Mesodermal cell (in vitro differentiated cells): ENCODE results near the gene ADAM12.

ENCODE experiments used
- H3K27ac ChIP-seq: 2 replicates; pipeline ENCODE4 v1.7.0; 2013; ENCODE audit warnings: mild to moderate bottlenecking, low read depth, low read length, moderate library complexity; ENCODE audit not compliant: severe bottlenecking
- H3K36me3 ChIP-seq: 2 replicates; pipeline ENCODE4 v1.7.1; 2013; ENCODE audit warnings: mild to moderate bottlenecking, low read length, moderate library complexity; ENCODE audit not compliant: control insufficient read depth, insufficient read depth
- H3K4me1 ChIP-seq: one replicate; pipeline ENCODE4 v1.7.1; 2013; ENCODE audit warnings: mild to moderate bottlenecking, low read length; ENCODE audit not compliant: insufficient read depth, control insufficient read depth, poor library complexity, severe bottlenecking
- H3K4me3 ChIP-seq: 2 replicates; pipeline ENCODE4 v1.7.0; 2013; ENCODE audit warnings: low read length, control low read depth, mild to moderate bottlenecking; ENCODE audit not compliant: insufficient read depth, poor library complexity, severe bottlenecking; ENCODE audit errors: extremely low read depth
- H3K9me3 ChIP-seq: 2 replicates; pipeline ENCODE4 v1.7.1; 2013; ENCODE audit warnings: mild to moderate bottlenecking, low read length, moderate library complexity; ENCODE audit not compliant: control insufficient read depth
- WGBS, 2 experiments: methylation state at CpG; one replicate each; pipeline ENCODE4 v1.1.5; 2013; ENCODE audit warnings: missing lambda C conversion rate in 2 of 2; ENCODE audit not compliant: insufficient coverage in 2 of 2; 5-methylcytosine and 5-hydroxymethylcytosine counted together

ADAM12 gene

GRCh38 chr10:126114884-126115555 is 273.3 kb downstream of the ADAM12 start:
- WGBS, 2 experiments = 78 to 92% methylated on average over 6 to 7 of the region's 8 CpGs
- Histone ChIP-seq H3K36me3 (peaks cover 3% of the 10 kb centered on the region), H3K27ac (no peak overlapping the region), H3K4me3 (no peak overlapping the region), H3K4me1 (no peaks in the 10 kb centered on the region), H3K9me3 (no peaks in the 10 kb centered on the region)

- no peaks in the 10 kb centered on the region for H3K36me3 ChIP-seq
- WGBS, 2 experiments = 94% methylated on average over 4 of the region's 6 CpGs; no CpG with 5 or more reads in 1 of the 2 experiments
- no peaks in the 10 kb centered on the region for H3K4me1 ChIP-seq
- no peaks in the 10 kb centered on the region for H3K9me3 ChIP-seq
- H3K27ac ChIP-seq = no peak overlapping the region
- H3K4me3 ChIP-seq = no peak overlapping the region
Measured at GRCh38 chr10:126111516-126111915, 276.8 kb downstream of the ADAM12 start.

DNA sequence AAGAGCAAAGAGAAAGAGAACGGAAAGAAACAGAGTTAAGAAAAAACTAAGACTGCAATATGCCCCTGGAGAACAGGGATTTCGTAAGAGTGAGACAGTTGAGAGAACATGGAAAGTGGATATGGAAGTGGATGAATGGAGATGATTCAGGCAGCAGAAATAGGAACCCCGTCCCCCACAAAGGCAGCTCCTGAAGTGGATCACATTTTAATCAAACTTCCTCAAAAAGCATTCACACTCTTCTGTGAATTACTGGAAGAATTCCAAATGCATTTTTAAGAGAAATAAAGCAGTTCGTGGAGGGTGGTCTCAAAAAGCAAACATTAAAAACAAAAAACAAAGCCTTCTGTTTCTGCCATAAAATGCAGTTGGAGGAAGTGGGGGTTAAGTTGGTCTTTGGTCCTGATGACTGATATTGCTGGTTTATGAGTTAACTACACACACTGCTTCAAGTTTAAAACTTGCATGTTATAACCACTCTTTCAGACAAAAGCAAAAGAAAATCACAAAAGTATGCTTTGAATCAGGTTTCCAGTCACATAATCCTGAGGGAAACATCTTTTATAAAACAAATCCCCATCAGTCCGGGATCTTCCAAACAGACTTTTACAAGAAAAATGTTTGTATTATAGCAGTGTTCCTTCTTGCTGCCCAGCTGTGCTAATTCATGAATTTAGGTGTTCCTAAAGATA is 277.6 kb downstream of the ADAM12 start:
- H3K4me1 ChIP-seq = no peaks in the 10 kb centered on the region
- no peak overlapping the region for H3K4me3 ChIP-seq
- 78 to 83% methylated on average over 1 to 2 of the region's 5 CpGs for WGBS, 2 experiments
- H3K27ac ChIP-seq = no peak overlapping the region
- H3K9me3 ChIP-seq = no peaks in the 10 kb centered on the region
- H3K36me3 ChIP-seq = no peaks in the 10 kb centered on the region

GRCh38 chr10:126109893-126110292 is 278.4 kb downstream of the ADAM12 start:
- H3K4me3 ChIP-seq = no peak overlapping the region
- no peak overlapping the region for H3K27ac ChIP-seq
- H3K9me3 ChIP-seq = no peaks in the 10 kb centered on the region
- H3K4me1 ChIP-seq = no peaks in the 10 kb centered on the region
- WGBS, 2 experiments = 94 to 100% methylated on average over 3 to 4 of the region's 5 CpGs
- no peaks in the 10 kb centered on the region for H3K36me3 ChIP-seq

DNA sequence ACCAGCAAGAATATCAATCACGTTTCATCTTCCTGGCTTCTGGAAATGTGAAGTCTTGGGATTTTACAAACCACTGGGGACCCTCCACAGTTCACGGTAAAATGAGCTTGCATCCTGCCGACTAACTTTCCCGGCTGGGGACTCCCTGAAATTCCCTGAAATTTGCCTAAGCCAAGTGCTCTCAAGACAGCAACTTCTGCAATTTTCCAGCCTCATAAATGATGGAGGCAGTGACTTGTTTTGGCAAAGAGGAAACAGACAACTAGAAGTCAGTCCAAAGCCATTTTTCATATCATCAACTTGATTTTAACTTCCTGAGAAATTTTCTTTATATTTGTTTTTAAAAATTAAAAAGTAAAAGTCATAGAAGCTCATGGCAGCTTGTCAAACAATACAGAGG is 279.6 kb downstream of the ADAM12 start:
- no peaks in the 10 kb centered on the region for H3K36me3 ChIP-seq
- WGBS, 2 experiments = 96 to 100% methylated on average over 3 of the region's 4 CpGs
- no peak overlapping the region for H3K4me3 ChIP-seq

DNA sequence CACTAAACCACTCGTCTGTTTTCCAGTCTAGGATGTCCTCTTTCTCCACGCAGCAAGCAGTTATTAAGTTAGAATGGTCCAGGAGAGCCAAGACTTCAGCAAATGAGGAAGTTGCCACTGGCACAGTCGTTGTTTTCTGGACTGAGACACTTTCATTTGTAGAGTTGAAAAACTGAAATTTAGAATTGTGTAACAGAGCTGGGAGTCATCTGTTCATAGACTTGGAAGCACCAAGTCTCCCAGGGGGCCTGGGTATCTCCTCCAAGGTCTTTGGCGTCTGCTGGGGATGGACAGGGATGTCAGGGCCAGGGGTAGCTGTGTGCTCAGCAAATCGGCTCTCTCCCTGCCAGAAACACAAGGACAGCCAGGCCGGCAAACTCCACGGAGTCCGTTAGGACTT is 283.5 kb downstream of the ADAM12 start:
- no peaks in the 10 kb centered on the region for H3K4me1 ChIP-seq
- H3K27ac ChIP-seq = no peak overlapping the region
- no peaks in the 10 kb centered on the region for H3K9me3 ChIP-seq
- no peaks in the 10 kb centered on the region for H3K36me3 ChIP-seq
- no peak overlapping the region for H3K4me3 ChIP-seq
- WGBS, 2 experiments = 89 to 92% methylated on average over 4 to 6 of the region's 8 CpGs

More for the DNA sequence above, 279.6 kb downstream of the ADAM12 start:
- no peaks in the 10 kb centered on the region for H3K4me1 ChIP-seq
- H3K9me3 ChIP-seq = no peaks in the 10 kb centered on the region
- no peak overlapping the region for H3K27ac ChIP-seq

DNA sequence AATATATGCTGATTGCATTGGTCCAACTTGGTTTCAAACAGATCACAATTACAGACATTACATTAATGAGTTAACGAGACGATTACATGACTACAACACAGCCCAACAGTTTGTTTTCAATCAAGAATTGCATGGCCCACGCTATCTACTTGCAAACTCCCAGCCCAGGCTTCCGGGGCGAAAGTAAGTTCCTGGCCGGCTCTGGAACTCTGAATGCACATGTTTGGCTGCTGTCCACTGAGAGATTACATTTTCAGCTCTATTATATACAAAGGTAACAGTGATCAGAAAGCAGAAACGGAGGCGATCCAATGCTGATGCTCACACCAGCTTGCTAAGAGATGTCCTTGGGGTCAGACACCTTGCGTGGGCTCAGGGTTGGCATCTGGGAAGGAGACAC is 285.6 kb downstream of the ADAM12 start:
- Histone ChIP-seq H3K9me3 (no peaks in the 10 kb centered on the region), H3K27ac (no peak overlapping the region), H3K4me3 (no peak overlapping the region), H3K36me3 (no peaks in the 10 kb centered on the region), H3K4me1 (no peaks in the 10 kb centered on the region)
- WGBS, 2 experiments = 88 to 98% methylated on average over 4 to 9 of the region's 9 CpGs

GRCh38 chr10:126101736-126102135 is 286.5 kb downstream of the ADAM12 start:
- Histone ChIP-seq H3K4me3 (no peak overlapping the region), H3K27ac (no peak overlapping the region), H3K4me1 (no peaks in the 10 kb centered on the region), H3K36me3 (no peaks in the 10 kb centered on the region), H3K9me3 (no peaks in the 10 kb centered on the region)
- WGBS, 2 experiments = 83 to 92% methylated on average over 2 of the region's 4 CpGs

DNA sequence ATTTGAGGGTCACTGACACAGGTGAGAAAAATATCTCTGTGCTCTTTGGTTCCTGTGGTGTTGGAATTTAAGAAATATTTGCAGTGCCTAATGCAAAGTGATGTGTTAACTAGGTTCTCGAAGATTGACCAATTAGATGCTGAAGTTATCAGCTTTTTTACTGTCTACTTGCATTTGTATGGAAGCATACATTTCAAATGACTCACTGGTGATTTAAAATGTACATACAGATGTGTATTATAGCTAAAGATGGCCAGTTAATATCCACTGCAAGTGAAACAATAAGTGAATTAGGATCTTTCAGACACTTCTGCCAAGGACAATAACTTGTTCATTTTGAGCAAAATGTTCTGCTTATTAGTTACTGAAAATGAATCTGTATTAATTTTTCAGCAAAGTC is 287.0 kb downstream of the ADAM12 start:
- WGBS, 2 experiments = no CpG with 5 or more reads among the region's 1 CpG
- no peak overlapping the region for H3K27ac ChIP-seq
- no peaks in the 10 kb centered on the region for H3K9me3 ChIP-seq
- no peaks in the 10 kb centered on the region for H3K4me1 ChIP-seq
- no peaks in the 10 kb centered on the region for H3K36me3 ChIP-seq
- no peak overlapping the region for H3K4me3 ChIP-seq

DNA sequence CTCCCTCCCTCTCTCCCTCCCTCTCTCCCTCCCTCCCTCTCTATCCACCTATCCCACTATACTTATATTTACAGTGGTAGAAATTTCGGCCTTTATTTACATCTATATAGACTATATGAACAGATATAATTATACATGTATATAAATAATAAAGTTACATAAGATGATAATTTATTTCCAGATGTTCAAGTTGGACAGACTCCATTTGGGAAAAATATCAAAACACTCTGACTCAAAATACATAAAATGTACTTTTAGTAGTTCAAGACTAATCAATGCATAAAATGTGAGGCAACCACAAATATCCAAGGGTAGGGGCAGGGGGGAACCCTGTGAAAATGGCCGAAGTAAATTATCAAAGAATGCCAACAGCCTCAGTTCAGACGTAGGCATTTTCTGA is 288.9 kb downstream of the ADAM12 start:
- Histone ChIP-seq H3K4me3 (no peak overlapping the region), H3K4me1 (no peaks in the 10 kb centered on the region), H3K27ac (no peak overlapping the region), H3K36me3 (no peaks in the 10 kb centered on the region), H3K9me3 (no peaks in the 10 kb centered on the region)
- WGBS, 2 experiments = 80% methylated on average over 1 of the region's 3 CpGs; no CpG with 5 or more reads in 1 of the 2 experiments

- H3K36me3 ChIP-seq = no peaks in the 10 kb centered on the region
- WGBS, 2 experiments = 100% methylated on average over 1 to 2 of the region's 3 CpGs
- H3K4me1 ChIP-seq = no peaks in the 10 kb centered on the region
- H3K4me3 ChIP-seq = no peak overlapping the region
- H3K9me3 ChIP-seq = no peaks in the 10 kb centered on the region
- H3K27ac ChIP-seq = no peak overlapping the region
Measured at GRCh38 chr10:126098226-126098581, 290.1 kb downstream of the ADAM12 start.
